ENCODE measurements around the gene CFDP1.
"Not testable (repeated sequence)": the region's sequence is repeated elsewhere in the genome, so short reads cannot be mapped to it uniquely, and the experiment has no call there.

CFDP1 gene

GRCh38 chr16:75458439-75458838 is 25.1 kb upstream of the CFDP1 start:
- DNase-seq (ENCODE audit: low spot score), result no peak

DNA sequence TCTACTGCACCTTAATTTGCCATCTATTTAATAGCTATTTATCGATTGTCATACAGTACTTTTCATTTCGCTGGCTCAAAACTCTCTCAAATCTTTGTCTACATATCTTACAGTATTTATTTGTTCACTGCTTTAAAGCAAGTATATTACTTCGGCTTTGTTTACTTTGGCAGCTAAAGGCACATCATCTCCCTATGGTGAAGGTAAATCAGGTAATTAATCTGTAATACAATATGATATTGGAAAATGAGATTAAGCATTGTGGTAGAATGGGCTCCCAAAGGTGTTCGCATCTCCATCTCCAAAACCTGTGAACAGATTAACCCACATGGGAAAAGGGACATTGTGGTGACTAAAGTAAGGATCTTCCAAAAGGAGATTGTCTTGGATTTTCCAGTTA is 24.7 kb upstream of the CFDP1 start:
- no peak for DNase-seq (ENCODE audit: low spot score)

- DNase-seq (ENCODE audit: low spot score), result no peak
These were observed 24.2 kb upstream of the CFDP1 start for GRCh38 chr16:75457485-75458021.

- no peak for DNase-seq (ENCODE audit: low spot score)
These were observed 23.7 kb upstream of the CFDP1 start for GRCh38 chr16:75456971-75457370.

GRCh38 chr16:75456486-75456885 is 23.2 kb upstream of the CFDP1 start:
- not testable (repeated sequence) for DNase-seq (ENCODE audit: low spot score)

DNA sequence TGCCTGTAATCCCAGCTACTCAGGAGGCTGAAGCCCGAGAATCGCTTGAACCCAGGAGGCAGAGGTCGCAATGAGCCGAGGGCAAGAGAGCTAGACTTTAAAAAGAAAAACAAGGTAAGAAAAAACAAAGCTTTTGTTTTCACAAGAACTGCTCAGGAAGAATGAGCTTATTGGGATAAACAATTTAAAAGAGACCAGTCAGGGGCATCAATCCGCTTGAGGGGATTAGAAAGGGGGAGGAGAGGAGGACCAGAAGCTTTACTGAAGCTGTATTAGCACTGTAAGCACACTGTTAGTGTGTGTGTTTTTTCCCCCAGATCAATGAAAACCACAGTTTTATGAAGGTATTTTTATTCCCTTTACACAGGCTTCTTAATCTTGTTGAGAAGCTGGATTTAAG is 22.4 kb upstream of the CFDP1 start:
- DNase-seq (ENCODE audit: low spot score), result no peak

- peak; percentile 53 for DNase-seq (ENCODE audit: low spot score)
These were observed 19.3 kb upstream of the CFDP1 start for GRCh38 chr16:75452464-75453190.

DNA sequence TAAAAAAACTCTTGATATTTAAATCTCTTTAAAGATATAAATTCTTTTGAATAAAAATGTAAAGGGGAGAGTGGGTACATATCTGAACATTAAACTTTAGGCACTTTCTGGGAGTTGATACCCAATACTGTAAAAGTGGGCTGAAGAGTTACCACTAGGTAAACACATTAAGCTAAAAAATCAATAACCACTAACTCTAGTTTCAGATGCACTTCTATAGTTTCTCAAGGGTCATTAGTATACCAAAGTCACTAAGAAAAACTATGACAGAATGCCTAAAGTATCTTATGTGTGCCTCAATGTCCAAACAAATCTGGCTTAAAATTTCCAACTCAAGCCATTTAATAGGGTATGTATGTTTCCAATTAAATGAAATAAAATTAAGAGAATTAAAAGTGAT is 13.1 kb upstream of the CFDP1 start:
- no peak for DNase-seq (ENCODE audit: low spot score)

GRCh38 chr16:75445298-75445697 is 12.0 kb upstream of the CFDP1 start:
- DNase-seq (ENCODE audit: low spot score), result no peak

GRCh38 chr16:75443298-75443697 is 10.0 kb upstream of the CFDP1 start:
- no peak for DNase-seq (ENCODE audit: low spot score)

DNA sequence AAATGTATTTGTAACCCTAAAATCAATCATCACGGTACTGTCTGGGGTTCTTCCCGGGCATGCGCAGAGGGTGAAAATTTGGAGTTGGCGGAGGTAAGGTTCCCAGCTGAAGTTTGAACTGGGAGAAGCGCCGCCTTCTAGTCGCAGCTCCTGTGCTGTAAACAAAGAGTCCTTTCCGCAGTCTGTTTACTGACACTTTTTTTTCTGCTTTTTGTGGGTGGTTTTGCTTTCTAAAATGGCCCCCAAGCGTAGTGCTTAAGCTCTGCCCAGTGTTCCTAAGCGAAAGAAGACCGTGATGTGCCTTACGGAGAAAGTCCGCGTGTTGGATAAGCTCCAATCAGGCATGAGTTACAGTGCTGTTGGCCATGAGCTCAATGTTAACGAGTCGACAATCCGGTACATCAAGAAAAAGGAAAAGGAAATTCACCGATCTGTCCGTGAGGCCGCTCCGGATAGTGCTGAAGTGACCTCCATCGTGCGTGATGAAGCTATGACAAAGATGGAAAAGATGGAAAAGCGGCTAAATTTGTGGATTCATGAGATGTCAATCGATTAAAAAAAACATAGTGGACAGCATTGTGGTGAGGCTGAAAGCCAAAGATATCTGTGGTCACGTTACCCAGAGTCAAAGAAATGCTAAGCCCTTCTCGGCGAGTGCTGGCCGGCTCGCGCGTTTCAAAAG is 570 bp upstream of the CFDP1 start:
- no peak for DNase-seq (ENCODE audit: low spot score)

DNA sequence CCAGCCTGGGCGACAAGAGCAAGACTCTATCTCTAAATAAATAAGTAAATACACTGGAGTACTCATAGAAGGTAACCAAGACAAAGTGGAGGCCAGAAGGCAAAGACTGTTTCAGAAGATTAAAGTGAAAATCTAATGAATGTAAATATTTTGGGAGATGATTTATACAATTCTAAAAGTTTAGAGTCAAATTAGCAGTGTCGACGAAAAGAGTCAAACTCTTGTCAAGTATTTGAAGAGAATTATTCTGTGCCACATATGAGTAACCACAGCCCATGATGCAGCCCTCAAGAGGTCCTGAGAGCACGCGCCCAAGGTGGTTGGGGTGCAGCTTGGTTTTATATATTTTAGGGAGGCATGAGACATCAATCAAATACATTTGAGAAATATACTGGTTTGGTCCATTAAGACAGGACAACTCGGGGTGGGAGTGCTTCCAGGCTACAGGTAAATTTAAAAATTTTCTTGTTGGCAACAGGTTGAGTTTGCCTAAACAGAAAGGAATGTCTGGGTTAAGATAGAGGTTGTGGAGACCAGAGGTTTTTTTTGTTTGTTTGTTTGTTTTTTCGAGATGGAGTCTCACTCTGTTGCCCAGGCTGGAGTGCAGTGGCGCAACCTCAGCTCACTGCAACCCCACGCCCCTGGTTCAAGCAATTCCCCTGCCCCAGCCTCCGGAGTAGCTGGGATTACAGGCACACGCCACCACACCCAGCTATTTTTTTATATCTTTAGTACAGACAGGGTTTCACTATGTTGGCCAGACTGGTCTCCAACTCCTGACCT is 3.5 kb downstream of the CFDP1 start:
- DNase-seq (ENCODE audit: low spot score), result no peak

DNA sequence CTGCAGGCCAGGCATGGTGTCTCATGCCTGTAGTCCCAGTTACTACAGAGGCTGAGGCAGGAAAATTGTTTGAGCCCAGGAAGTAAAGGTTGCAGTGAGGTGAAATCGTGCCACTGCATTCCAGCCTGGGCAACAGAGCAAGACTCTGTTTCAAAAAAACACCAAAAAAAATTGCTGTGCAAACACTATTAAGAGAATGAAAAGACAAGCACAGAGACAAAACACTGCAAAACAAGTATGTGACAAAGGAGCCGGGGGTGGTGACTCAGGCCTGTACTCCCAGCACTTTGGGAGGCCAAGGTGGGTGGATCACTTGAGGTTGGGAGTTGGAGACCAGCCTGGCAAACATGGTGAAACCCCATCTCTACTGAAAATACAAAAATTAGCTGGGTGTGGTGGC is 6.8 kb downstream of the CFDP1 start:
- DNase-seq (ENCODE audit: low spot score), result not testable (repeated sequence)

- not testable (repeated sequence) for DNase-seq (ENCODE audit: low spot score)
These were observed 9.1 kb downstream of the CFDP1 start for GRCh38 chr16:75424105-75424762.

GRCh38 chr16:75423723-75424104 is 9.6 kb downstream of the CFDP1 start:
- DNase-seq (ENCODE audit: low spot score), result no peak

DNA sequence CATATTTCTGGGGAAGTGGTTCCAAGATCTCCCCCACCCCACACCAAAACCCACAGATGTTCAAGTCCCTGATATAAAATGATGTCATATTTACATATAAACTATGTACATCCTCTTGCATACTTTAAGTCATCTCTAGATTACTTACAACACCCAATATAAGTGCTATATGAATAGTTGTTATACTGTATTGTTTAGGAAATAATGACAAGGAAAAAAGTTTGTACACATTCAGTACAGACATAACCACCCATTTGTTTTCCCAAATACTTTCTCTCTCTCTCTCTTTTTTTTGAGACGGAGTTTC is 11.5 kb downstream of the CFDP1 start:
- no peak for DNase-seq (ENCODE audit: low spot score)

- no peak for DNase-seq (ENCODE audit: low spot score)
These were observed 12.1 kb downstream of the CFDP1 start for GRCh38 chr16:75420987-75421819.

DNA sequence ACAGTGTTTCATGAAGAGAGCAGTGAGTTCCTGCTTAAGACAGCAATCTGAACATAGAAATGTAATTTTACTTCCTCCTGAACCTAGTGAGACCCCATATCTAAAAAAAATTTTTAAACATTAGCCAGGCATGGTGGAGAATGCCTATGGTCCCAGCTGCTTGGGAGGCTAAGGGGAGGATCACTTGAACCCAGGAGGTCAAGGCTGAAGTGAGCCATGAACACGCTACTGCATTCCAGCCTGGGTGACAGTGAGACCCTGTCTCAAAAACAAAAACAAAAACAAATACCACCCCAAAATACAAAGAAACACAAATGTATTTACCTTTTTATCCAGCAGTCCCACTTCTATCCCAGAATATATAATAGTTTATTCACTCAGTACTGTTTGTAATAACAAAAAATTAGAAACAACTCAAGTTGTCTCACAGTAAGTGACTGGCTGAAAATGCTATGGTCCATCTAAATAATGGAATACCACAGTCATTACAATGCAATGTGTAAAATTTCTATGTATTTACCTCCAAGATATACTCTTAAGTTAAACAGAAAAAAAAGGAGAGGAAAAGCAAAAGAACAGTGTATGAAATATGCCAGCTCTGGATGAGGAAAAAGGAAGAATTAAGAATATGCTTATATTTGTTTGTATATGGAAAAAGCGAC is 16.3 kb downstream of the CFDP1 start:
- no peak for DNase-seq (ENCODE audit: low spot score)

DNA sequence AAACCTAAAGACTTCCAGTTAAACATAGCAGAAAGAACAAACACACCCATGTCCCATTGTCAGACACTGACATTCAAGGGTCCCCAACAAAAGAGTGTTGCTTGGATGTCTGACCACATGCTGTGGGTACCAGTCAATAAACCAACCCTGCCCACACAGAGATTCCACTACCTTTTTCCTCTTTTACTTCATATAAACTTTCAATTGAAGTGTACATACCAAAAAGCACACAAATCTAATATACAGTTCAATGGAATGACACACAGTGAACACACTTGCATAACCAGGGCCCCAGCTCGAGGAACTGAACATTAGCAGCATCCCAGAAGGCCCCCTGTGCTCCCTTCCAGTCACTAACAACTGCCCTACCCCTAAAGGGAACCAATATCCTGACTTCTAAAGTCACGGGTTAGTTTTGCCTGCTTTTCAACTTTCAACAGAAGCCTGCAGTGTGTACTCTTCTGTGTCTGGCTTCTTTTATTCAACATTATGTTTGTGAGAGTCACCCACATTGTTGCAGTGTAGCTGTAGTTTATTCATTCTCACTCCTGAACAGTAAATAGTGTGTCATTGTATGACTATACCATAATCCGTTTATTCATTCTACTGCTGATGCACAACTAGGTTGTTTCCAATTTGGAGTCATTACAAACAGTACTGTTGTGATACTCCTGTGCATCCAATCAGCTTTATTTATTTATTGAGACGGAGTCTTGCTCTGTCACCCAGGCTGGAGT is 18.0 kb downstream of the CFDP1 start:
- DNase-seq (ENCODE audit: low spot score), result peak; percentile 39

GRCh38 chr16:75413951-75414350 is 19.4 kb downstream of the CFDP1 start:
- DNase-seq (ENCODE audit: low spot score), result no peak
